ENCODE measurements around the gene ALG9.

ALG9 gene

GRCh38 chr11:111835665-111836064 lies 35.7 kb downstream of the ALG9 start:
- H3K27ac ChIP-seq (ENCODE audit: low read length) = no peak overlapping the region
- H3K4me3 ChIP-seq (ENCODE audit: low read length) = no peak overlapping the region
- TF ChIP-seq EZH2phosphoT487 (IDR thresholded peaks at IDR 0.05; ENCODE audit: low read depth) (no peak), CTCF (IDR thresholded peaks at IDR 0.05; ENCODE audit: low read depth, low read length) (no peak)
- peaks cover 41% of the 10 kb centered on the region for H3K36me3 ChIP-seq (replicated peaks; ENCODE audit: low read depth, low read length)
- H4K20me1 ChIP-seq (ENCODE audit: insufficient read depth, low read length) = no peaks in the 10 kb centered on the region
- H3K9ac ChIP-seq (ENCODE audit: low read length) = no peak overlapping the region
- H2AFZ ChIP-seq (ENCODE audit: low read depth, low read length) = no peak overlapping the region
- H3K79me2 ChIP-seq (ENCODE audit: low read length) = no peaks in the 10 kb centered on the region
- no peak overlapping the region for H3K4me2 ChIP-seq (ENCODE audit: low read length)
- no peaks in the 10 kb centered on the region for H3K27me3 ChIP-seq (ENCODE audit: low read depth, low read length)
- H3K4me1 ChIP-seq (ENCODE audit: low read length) = peaks cover 34% of the 10 kb centered on the region
- H3K9me3 ChIP-seq (ENCODE audit: insufficient read depth, low read length) = no peaks in the 10 kb centered on the region

GRCh38 chr11:111834432-111835163 lies 36.8 kb downstream of the ALG9 start:
- Histone ChIP-seq H3K9ac (ENCODE audit: low read length) (no peak overlapping the region), H3K36me3 (replicated peaks; ENCODE audit: low read depth, low read length) (peaks cover 36% of the 10 kb centered on the region)

DNA sequence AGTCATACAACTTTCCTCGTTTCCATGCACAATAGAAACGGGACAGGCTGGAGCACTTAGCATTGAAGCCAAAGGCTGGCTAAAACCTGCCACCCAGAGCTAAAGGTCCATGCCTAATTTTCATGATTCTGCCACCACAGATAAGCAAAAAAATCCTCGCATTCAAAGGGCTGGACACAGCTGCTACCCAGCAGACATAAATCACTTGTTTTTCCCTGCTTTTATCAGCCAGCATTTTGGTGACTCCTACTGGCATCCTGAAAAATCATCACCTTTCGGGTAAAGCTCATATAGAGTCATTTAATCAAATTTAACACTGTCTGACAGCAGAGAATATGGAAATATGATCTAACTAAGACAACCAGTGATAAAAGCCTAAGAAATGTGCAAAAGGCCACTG lies 37.9 kb downstream of the ALG9 start:
- Histone ChIP-seq H3K79me2 (ENCODE audit: low read length) (no peaks in the 10 kb centered on the region), H3K9ac (ENCODE audit: low read length) (no peak overlapping the region), H3K4me3 (ENCODE audit: low read length) (no peak overlapping the region), H4K20me1 (ENCODE audit: insufficient read depth, low read length) (no peaks in the 10 kb centered on the region), H2AFZ (ENCODE audit: low read depth, low read length) (no peak overlapping the region), H3K4me1 (ENCODE audit: low read length) (peaks cover 55% of the 10 kb centered on the region), H3K27me3 (ENCODE audit: low read depth, low read length) (no peaks in the 10 kb centered on the region), H3K9me3 (ENCODE audit: insufficient read depth, low read length) (no peaks in the 10 kb centered on the region), H3K27ac (ENCODE audit: low read length) (0 out of 2 replicates have a peak overlapping the region, but pooled peaks have one; percentile 3), H3K36me3 (replicated peaks; ENCODE audit: low read depth, low read length) (peaks cover 33% of the 10 kb centered on the region), H3K4me2 (ENCODE audit: low read length) (no peak overlapping the region)
- no peak for TF ChIP-seq EZH2phosphoT487 (IDR thresholded peaks at IDR 0.05; ENCODE audit: low read depth)
- TF ChIP-seq CTCF (IDR thresholded peaks at IDR 0.05; ENCODE audit: low read depth, low read length) = peak; percentile 53

More at GRCh38 chr11:111834432-111835163, 36.8 kb downstream of the ALG9 start:
- no peak for TF ChIP-seq EZH2phosphoT487 (IDR thresholded peaks at IDR 0.05; ENCODE audit: low read depth)
- TF ChIP-seq CTCF (IDR thresholded peaks at IDR 0.05; ENCODE audit: low read depth, low read length) = no peak
- H3K4me3 ChIP-seq (ENCODE audit: low read length) = no peak overlapping the region
- no peak overlapping the region for H3K4me2 ChIP-seq (ENCODE audit: low read length)
- no peaks in the 10 kb centered on the region for H3K79me2 ChIP-seq (ENCODE audit: low read length)
- H4K20me1 ChIP-seq (ENCODE audit: insufficient read depth, low read length) = no peaks in the 10 kb centered on the region
- H3K27me3 ChIP-seq (ENCODE audit: low read depth, low read length) = no peaks in the 10 kb centered on the region
- no peak overlapping the region for H3K27ac ChIP-seq (ENCODE audit: low read length)
- no peaks in the 10 kb centered on the region for H3K9me3 ChIP-seq (ENCODE audit: insufficient read depth, low read length)
- H2AFZ ChIP-seq (ENCODE audit: low read depth, low read length) = no peak overlapping the region
- H3K4me1 ChIP-seq (ENCODE audit: low read length) = peaks cover 45% of the 10 kb centered on the region

DNA sequence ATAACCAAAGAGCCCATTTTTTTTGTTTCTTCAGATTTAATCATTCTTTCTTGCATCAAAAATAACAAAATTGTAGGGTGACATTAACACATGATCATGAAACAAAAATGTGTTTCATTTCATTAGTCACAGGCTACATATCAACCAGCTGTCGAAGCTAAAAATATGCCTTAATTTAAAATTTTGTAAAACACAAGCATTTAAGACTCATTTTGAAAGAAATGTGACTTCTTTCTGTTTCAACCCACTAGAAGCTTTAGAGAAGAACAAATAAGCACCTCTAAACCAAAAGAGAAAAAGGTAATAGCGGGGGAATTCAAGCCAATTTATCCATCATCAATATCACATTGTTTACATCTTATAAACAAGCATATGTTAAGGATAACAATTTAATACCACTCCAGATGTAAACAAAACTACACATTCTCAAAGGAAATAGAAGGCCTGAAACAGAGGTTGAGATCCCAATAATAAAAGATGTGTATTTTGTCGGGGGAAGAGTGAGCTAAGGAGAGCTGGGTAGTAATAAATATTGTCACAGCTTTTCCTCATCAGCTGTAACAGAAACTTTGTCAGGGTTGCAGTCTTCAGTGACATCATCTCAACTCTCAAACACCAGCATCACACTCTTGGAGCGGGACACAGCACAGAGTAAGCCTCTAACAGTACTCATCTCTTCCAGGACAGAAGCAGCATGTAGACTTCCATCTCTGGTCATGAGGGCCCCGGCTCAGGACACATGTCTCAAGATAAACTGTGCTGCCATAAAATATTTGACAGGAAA lies 42.0 kb downstream of the ALG9 start:
- TF ChIP-seq EZH2phosphoT487 (IDR thresholded peaks at IDR 0.05; ENCODE audit: low read depth) (no peak), CTCF (IDR thresholded peaks at IDR 0.05; ENCODE audit: low read depth, low read length) (no peak)
- peak overlapping the region; percentile 73 for H3K4me2 ChIP-seq (ENCODE audit: low read length)

More for the DNA sequence above, 42.0 kb downstream of the ALG9 start:
- Histone ChIP-seq H4K20me1 (ENCODE audit: insufficient read depth, low read length) (no peaks in the 10 kb centered on the region), H3K36me3 (replicated peaks; ENCODE audit: low read depth, low read length) (peaks cover 3% of the 10 kb centered on the region), H3K27me3 (ENCODE audit: low read depth, low read length) (no peaks in the 10 kb centered on the region), H3K27ac (ENCODE audit: low read length) (peak overlapping the region; percentile 96), H3K79me2 (ENCODE audit: low read length) (no peaks in the 10 kb centered on the region), H3K4me1 (ENCODE audit: low read length) (peaks cover 56% of the 10 kb centered on the region), H2AFZ (ENCODE audit: low read depth, low read length) (no peak overlapping the region), H3K9ac (ENCODE audit: low read length) (peak overlapping the region; percentile 60), H3K4me3 (ENCODE audit: low read length) (peak overlapping the region; percentile 50), H3K9me3 (ENCODE audit: insufficient read depth, low read length) (no peaks in the 10 kb centered on the region)
